Hypothalamus (tissue), 51 donors: Measurements from ENCODE around the gene STPG4.
"Not testable (repeated sequence)": the region's sequence is repeated elsewhere in the genome, so short reads cannot be mapped to it uniquely, and the experiment has no call there.

Experiments
- DNase-seq, 51 donors: peaks; one replicate each; lab custom pipeline; 2025; lab: John Stamatoyannopoulos, UW

The STPG4 gene

DNA sequence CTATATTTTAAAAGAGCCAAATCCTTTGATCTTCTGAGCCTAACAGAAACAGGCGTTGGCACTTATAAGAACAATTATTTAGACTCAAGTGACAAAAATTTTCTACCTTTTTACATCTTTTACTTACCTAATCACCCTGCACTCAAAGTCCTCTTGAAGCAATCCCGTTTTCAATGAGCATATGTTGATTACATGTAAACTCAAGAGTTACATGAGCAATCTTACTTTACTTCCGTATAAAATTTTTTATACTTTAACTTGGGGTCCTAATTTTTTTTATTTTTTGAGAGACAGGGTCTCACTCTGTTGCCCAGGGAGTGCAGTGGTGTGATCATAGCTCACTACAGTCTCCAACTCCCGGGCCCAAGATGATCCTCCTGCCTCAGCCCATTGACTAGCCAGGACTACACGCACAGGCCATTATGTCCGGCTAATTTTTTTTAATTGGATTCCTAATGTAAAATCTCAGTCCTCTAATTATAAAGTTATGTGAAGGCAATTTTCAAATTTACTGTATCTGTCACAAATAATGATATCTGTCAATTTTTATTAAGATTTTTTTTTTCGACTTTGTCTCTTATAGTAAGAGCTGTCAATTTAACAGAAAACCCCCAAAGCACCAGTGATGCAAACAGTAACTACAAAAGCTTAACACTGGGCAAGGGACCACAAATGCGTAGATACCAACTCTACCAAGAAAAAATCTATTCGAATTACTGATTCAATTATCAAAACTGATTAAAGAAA is 19.1 kb upstream of the STPG4 start:
- DNase-seq = peak in 4 of 51 donors; percentile 11 to 59 (median 12)

DNA sequence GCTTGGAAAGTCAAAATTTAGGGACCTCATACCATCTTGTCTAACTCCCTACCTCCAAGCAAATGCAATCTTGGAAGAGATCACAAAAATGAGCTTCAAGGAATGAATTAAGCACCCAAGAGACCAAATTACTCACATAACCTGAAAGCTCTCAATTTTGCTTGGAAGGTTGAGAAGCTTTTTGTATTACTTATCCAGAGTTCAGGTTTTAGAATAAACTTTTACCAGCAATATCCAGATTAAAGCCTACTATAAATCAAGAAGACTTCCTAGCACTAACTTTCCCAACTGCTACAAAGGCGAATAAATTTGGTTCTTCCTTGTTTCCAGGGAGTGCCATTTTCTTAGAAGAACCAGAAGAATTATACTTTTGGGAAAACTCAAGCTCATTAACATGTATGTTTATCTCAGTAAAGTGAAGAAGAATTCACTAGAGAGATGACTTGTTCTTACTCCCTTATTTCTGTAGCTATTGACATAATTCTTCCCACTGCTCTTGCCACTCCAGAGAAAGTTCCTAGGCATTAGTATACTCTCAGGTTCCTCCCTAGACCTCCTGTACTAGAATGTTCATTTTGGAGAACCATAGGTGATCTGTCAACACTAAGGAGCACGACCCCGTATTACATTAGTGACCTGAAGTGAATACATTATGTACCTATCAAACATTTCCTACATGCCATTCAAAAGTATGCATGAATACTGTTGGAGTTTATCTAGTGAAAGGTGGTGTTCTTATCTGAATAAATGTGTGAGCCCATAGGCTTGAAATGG is 18.0 kb upstream of the STPG4 start:
- DNase-seq = peak in 1 of 51 donors; percentile 40

DNA sequence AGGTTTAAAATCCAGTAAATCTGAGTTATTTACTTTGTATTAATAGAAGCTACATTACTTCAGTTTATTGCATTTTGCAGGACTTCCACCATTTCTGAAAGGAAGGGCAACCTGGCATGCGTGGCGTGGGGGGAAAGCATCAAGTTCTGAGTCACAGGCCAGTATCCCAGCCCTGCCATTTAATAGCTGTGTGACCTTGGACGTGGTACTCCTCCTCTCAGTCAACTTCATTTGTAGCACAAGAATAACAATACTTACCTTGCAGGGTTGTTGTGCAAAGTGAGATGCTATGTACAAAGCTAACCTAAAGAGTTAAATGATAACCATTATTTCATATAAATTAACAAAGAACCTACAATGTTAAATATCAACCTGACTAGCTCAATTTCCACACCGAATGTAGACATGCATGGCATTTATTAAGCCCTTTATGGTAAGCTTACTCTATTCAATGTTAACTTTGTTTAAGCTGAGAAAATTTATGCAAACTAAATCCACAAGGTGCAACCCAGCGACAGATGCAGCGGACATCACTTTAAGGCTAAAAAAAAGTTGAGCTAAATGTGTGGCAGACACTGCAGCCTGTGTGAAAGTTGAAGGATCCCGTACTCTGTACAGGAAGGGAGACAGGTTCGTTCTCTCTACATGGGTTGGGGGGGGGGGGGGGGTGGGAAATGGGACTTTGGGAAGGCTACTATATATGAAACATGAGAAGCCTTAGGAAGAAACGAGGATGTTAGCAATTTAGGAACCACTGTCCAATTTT is 17.2 kb upstream of the STPG4 start:
- peak in 2 of 51 donors; percentile 4 to 30 for DNase-seq

DNA sequence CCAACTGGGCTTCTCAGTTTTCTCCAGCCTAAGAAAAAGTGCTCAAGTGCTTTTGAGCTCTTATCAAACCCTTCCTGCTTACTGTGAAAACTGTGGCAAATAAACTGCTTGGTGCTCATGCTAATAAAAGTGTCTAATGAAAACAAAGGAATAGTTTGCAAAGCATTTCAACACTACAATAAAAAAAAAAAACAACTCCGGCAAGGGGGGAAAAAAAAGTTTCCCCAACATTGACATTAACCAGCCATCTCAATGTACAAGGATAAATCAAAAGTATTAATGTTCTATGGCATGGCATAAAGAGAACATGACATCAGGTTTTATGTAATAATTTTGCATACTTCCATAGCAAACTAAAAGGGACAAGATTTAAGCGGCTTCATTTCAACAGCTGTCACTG is 14.7 kb upstream of the STPG4 start:
- no peak for DNase-seq

DNA sequence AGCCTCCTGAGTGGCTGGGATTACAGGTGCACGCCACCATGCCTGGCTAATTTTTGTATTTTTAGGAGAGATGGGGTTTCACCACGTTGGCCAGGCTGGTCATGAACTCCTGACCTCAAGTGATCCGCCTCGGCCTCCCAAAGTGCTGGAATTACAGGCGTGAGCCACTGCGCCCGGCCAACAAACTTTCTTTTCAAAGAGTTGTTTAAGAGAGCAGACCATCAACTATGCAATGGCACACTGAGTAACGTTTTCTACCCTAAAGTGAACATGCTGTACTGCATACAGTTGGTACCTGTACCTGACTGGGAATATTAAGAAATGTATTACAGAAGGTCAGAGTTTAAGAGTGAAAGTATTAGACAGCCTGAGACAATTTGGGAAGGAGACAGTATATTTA is 13.8 kb upstream of the STPG4 start:
- DNase-seq = not testable (repeated sequence)

DNA sequence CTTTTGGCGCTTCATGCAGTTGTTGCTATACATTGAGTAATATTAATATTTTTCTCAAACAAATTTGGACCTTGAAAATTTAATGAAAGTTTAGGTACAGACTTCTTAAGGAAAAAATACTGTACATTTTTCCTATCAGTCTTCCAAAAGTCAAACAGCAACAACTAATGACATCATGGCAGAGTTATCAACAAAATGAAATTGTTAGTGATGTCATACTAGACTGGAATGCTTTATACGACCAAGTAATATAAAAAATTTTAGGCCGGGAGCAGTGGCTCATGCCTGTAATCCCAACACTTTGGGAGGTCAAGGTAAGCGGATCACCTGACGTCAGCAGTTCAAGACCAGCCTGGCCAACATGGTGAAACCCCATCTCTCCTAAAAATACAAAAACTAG is 12.0 kb upstream of the STPG4 start:
- no peak for DNase-seq

DNA sequence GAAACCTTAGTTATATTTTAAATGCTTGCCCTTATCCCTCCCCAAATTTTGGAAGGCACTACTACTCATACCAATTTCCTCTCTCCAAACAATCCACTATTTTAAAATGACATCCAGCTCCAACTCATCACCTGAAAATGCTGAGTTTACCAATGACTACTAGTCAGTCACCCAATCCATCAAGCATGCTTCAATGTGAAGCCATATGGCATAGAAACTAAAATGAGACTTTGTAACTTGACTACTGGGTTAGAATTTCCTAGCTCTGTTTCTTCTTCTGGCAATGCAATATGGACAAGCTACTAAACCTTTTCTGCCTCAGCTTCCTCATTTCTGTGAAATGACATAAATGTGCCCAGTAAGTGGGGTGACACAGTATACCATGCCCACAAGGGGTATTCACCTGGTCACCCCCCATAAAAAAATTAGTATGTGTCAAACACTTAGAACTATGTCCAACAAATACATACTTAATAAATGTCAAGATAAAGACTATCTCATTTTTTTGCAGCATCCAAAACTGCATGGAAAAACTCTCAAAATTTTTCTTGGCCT is 10.0 kb upstream of the STPG4 start:
- DNase-seq = no peak

DNA sequence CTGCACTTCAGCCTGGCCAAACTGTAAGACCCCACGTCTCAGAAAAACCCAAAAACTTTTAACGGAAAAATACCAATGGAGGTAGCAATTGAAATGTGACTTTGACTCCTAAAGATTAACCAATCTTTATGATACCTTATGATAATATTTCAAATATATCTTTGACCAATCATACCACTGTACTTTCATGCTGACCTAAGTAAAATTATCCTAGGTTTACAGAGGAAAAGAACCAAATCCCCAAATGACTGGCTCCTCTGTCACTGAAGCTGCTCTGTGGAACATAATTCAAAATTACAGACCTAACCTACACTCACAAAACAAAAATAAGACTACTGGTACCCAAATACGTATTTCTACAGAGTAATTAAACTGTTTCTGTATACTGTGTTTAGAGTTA is 7.7 kb upstream of the STPG4 start:
- DNase-seq = no peak

DNA sequence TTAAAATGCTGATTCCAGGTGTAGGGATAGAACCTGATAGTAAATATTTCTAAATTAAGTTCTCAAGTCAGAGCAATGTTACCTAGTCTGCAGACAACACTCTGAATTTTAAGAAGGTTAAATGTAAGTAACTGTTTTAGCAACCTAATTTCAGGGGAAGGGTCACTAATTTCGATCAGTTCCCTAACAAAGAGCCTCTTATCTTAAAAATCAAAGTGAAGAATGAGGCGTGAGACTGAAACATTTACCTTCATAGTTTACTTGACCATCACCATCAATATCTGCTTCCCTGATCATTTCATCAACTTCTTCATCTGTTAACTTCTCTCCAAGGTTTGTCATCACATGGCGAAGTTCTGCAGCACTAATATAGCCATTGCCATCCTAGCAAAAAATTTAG is 6.4 kb upstream of the STPG4 start:
- no peak for DNase-seq

DNA sequence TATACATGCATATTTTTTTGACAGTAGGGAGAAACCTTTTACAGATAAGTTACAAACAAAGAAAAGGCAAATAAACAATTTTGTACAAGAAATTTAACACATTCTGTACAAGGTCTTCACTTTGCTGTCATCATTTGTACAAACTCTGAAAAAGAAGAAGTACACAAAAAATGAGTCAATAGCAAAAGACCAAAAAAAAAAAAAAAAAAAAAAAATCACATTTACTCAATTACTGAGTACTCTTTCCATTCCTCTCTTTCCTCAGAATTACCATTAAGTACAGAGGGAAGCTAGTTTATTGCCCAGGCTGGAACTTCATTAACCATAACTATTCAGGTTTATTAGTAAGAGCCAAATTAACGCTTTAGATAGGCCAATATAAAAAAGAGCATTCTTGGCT is 5.6 kb upstream of the STPG4 start:
- DNase-seq = no peak

DNA sequence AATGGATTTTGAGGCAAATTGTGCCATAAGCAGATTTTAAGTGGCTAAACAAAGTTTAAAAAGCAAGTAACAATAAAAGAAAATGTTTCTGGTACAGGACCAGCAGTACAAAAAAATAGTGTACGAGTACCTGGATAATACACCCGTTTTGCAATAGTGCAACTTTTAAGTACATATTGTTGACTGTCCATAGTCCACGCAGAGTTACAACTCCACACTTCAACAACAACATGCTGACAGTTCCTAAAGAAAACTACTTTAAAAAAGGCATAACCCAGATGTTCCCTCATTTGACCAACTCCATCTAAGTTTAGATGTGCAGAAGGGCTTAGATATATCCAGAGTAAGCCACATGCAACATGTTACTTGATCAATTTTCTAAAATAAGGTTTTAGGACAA is 5.1 kb upstream of the STPG4 start:
- DNase-seq = no peak

DNA sequence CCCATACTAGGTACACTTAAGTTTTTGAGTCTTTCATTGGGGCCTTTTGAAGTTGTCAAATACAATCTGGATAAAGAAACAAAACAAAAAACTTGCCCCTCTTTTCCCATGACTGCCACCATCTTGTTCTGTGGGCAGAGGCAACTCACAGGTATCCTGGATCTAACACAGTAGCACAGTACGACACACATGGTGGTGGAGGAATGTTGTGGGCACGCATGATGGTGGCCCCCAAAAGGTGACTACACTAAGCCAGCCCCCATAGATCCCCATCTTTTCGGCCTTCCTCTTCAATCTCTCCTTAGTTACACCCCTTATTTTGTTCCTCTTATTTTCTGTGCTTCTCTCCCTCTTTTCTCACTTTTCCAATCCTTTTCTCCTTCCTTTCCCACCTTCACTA is 4.5 kb upstream of the STPG4 start:
- no peak for DNase-seq

DNA sequence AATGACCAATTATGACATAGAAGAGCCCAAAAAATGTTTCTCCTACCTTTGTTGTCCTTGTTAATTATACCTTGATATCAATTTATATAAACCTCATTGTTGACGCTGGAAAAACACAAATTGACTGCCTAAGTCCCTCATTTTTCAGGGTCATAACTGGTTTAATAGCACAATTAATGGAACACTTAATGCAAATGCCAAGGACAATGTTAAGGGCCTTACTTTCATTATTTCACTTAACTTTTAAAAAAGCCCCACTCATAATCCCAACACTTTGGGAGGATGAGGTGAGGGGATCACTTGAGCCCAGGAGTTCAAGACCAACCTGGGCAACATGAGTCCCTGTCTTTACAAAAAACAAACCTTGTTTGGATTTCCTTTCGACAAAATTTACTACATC is 3.5 kb upstream of the STPG4 start:
- DNase-seq = no peak

DNA sequence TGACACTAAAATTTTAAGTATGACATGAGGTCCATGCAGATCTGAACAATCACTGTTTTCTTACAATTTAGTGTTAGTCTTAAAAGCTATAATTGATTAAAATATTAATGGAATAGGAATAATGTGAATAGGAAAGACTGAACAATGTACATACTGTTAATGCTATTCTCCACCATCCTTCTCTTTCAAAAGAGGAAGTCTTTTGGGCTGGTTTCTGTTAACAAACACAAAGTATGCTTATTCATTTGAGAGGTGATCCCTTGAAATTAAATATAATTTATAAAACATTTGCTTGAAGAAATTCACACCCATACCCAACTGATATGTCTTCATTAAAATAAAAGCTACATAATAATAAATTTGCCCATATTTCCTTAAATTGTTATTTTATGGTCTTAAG is 2.3 kb downstream of the STPG4 start:
- DNase-seq = no peak

DNA sequence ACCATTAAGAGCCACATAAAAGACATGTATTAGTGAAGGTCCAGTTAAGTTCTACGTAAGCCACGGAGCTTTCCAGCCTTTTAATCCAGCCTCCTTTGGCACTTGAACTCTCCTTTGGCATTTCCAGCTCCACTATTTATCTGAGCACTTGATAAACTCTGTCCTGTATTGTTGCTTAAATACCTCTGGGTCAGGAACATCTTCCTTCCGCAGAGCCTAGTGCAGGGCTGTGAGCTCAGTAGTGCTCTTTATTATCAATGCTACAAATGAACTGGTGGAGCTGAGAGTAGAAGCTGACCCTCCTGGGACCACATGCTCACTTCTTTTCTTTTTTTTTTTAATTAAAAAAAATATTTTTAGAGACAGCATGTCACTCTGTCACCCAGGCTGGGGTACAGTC is 4.9 kb downstream of the STPG4 start:
- no peak for DNase-seq

DNA sequence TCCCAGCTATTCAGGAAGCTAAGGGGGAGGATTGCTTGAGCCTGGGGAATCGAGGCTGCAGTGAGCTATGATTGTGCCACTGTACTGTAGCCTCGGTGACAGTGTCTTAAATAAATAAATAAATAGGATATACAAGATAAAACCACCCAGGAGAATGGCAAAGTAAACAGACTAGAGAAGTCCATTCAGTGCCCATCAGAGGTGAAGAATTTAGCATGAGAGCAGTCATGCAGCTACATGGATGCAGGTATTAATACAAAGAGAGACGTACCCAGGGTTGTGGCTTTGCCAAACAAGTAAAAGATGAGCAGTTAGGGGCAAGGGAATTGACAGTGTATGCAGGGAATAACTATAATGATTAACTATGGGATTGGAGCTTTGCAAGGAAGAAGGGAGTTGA is 8.1 kb downstream of the STPG4 start:
- no peak for DNase-seq

DNA sequence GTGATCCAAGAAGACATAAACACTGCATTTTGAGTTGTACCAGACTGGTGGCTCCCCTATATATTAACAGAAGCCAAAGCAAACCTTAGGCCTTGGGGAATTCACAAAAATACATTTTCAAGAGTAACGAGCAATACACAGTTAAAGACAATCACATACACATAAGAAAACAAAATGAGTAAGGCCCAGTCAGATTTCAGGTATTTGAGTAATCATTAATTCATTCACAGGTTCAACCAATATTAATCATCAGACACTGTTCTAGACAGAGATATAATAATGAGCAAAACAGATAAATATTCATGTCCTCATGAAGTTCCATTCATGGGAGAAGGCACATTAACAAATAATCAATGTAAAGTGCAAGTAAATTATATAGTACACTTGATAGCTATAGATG is 9.6 kb downstream of the STPG4 start:
- no peak for DNase-seq

DNA sequence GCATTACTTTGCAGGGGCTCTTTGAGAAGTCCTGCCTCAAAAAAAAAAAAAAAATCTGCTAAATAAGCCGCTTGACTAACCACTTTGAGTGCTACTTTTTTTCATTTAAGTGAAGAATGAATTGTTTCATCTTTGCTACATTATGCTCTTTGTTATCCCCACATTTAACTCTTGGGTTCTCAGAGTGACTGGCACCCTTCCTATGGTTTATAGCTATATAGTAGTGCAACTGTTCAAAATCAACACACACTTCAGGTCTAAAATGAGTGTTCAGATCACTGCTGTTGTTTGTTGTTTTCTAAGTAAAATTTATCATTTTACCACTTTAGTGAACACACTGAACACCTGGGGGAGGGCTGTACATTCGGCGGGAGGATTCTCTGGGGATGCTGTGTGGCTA is 13.6 kb downstream of the STPG4 start:
- no peak for DNase-seq

DNA sequence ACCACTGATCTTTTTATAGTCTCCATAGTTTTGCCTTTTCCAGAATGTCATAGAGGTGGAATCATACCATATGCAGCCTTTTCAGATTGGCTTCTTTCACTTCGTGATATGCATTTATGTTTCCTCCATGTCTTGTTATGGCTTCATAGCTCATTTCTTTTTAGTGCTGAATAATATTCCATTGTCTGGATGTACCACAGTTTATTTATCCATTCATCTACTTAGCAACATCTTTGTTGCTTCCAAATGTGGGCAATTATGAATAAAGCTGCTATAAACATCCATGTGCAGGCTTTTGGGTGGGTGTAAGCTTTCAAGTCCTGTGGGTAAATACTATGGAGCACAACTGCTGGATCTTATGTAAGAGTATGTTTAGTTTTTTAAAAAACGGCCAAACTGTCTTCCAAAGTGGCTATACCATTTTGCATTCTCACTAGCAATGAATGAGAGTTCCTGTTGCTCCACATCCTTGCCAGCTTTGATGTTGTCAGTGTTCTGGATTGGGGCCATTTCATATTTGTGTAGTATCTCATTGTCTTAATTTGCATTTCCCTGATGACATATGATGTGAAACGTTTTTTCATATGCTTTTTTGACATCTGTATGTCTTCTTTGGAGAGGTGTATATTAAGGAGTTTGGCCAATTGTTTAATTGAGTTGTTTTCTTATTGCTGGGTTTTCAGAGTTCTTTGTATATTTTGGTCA is 20.6 kb downstream of the STPG4 start:
- no peak for DNase-seq

DNA sequence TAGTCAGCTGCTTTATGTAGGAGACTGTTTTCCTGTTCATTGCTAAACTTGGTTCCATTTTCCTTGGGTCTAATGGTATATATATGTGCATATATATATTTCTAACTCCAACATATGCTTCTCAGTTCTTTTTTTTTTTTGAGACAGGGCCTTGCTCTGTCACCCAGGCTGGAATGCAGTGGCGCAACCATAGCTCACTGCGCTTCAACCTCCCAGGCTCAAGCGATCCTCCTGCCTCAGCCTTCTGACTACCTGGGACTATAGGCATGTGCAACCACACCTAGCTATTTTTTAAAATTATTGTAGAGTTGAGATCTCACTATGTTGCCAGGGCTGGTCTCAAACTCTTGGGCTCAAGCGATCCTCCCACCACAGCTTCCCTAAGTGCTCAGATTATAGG is 22.1 kb downstream of the STPG4 start:
- no peak for DNase-seq
